ENCODE data around the gene NEK4. TPM values are rescaled to one million over a fixed set of nuclear protein-coding genes. Genes with fewer than 3 reads are reported as not detected.

NEK4 gene
- total and polyA plus RNA-seq, 2 of the 13 experiments (the other 11 are each of a cell fraction or from before 2014, with no cell fraction given), result 16.5 to 38.0 TPM

DNA sequence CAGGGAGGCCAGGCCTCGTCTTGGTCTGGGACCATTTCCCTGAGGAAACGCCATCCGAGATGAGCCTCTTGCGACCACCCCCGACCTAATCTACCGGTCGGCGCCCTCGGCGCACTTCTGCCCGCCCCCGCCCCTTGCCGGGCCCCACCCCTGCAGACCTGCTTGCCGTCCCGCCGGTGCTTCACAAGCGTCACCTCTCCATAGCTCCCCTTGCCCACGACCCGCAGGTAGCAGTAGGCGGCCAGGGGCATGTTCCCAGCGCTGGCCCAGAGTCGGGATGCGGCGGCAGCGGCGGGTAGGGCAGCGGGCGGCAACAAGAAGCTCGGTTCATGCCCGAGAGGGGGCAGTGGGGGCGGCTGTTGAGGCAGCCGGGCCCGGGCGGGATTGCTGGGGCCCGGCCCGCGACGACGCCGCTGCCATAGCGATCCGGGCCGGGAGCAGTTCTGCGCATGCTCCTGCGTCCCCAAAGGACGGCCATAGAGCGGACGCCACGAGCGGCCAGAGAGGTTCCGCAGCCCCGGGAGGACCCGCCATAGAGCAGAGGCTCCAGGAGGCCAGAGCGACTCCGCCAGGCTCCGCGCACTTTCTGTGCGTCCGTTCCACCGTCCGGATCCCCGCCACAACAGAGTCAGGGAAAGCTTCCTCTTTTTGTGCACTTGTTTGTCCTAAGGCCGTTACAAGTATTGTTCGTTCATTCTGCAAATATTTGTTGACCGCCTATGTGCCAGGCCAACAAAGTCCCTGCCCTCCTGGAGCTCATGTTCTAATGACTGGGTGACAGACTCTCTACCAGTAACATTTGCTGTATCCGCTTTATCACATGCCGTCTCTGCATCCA lies at the start of gene NEK4 (continued):
- TF ChIP-seq, protein P1, sequence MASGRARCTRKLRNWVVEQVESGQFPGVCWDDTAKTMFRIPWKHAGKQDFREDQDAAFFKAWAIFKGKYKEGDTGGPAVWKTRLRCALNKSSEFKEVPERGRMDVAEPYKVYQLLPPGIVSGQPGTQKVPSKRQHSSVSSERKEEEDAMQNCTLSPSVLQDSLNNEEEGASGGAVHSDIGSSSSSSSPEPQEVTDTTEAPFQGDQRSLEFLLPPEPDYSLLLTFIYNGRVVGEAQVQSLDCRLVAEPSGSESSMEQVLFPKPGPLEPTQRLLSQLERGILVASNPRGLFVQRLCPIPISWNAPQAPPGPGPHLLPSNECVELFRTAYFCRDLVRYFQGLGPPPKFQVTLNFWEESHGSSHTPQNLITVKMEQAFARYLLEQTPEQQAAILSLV (CRISPR knock-in tag; IDR thresholded peaks at IDR 0.05; ENCODE audit: borderline replicate concordance), result peak; percentile 61; the same call in 1 of the 2 replicates
- TF ChIP-seq HDAC1 (CRISPR knock-in tag; IDR thresholded peaks at IDR 0.05) (peak; percentile 95), ZNF138 (CRISPR knock-in tag; IDR thresholded peaks at IDR 0.05; ENCODE audit: low read depth) (no peak), ZNF383 (CRISPR knock-in tag; IDR thresholded peaks at IDR 0.05; ENCODE audit: borderline replicate concordance) (no peak), NR2F2 (IDR thresholded peaks at IDR 0.05; ENCODE audit: borderline replicate concordance, low read depth) (no peak), ZNF614 (CRISPR knock-in tag; IDR thresholded peaks at IDR 0.05; ENCODE audit: borderline replicate concordance) (0 out of 2 replicates have a peak, but pooled peaks have one; percentile 17), GATAD2A (CRISPR knock-in tag; IDR thresholded peaks at IDR 0.05) (peak; percentile 54; the same call in 1 of the 2 replicates), POLR2A (IDR thresholded peaks at IDR 0.05; ENCODE audit: insufficient read depth in 1 of 2, low read depth in 2 of 2, low read length in 2 of 2) (peak; percentile 85 to 93), ARID2 (CRISPR knock-in tag; IDR thresholded peaks at IDR 0.05; ENCODE audit: borderline replicate concordance) (no peak), SSRP1 (CRISPR knock-in tag; IDR thresholded peaks at IDR 0.05) (no peak), KDM5A (IDR thresholded peaks at IDR 0.05; ENCODE audit: borderline replicate concordance, low read length) (peak; percentile 60), ZNF782 (CRISPR knock-in tag; IDR thresholded peaks at IDR 0.05; ENCODE audit: borderline replicate concordance) (no peak), SUZ12 (IDR thresholded peaks at IDR 0.05; ENCODE audit: low read depth, low read length) (no peak)
- TF ChIP-seq, protein P2, sequence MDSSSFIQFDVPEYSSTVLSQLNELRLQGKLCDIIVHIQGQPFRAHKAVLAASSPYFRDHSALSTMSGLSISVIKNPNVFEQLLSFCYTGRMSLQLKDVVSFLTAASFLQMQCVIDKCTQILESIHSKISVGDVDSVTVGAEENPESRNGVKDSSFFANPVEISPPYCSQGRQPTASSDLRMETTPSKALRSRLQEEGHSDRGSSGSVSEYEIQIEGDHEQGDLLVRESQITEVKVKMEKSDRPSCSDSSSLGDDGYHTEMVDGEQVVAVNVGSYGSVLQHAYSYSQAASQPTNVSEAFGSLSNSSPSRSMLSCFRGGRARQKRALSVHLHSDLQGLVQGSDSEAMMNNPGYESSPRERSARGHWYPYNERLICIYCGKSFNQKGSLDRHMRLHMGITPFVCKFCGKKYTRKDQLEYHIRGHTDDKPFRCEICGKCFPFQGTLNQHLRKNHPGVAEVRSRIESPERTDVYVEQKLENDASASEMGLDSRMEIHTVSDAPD (CRISPR knock-in tag; IDR thresholded peaks at IDR 0.05), result no peak
- TF ChIP-seq, protein P3, sequence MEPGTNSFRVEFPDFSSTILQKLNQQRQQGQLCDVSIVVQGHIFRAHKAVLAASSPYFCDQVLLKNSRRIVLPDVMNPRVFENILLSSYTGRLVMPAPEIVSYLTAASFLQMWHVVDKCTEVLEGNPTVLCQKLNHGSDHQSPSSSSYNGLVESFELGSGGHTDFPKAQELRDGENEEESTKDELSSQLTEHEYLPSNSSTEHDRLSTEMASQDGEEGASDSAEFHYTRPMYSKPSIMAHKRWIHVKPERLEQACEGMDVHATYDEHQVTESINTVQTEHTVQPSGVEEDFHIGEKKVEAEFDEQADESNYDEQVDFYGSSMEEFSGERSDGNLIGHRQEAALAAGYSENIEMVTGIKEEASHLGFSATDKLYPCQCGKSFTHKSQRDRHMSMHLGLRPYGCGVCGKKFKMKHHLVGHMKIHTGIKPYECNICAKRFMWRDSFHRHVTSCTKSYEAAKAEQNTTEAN (CRISPR knock-in tag; conservative IDR thresholded peaks at IDR 0.05), result peak; percentile 72; the same call in 1 of the 2 replicates
- TF ChIP-seq, protein P4, sequence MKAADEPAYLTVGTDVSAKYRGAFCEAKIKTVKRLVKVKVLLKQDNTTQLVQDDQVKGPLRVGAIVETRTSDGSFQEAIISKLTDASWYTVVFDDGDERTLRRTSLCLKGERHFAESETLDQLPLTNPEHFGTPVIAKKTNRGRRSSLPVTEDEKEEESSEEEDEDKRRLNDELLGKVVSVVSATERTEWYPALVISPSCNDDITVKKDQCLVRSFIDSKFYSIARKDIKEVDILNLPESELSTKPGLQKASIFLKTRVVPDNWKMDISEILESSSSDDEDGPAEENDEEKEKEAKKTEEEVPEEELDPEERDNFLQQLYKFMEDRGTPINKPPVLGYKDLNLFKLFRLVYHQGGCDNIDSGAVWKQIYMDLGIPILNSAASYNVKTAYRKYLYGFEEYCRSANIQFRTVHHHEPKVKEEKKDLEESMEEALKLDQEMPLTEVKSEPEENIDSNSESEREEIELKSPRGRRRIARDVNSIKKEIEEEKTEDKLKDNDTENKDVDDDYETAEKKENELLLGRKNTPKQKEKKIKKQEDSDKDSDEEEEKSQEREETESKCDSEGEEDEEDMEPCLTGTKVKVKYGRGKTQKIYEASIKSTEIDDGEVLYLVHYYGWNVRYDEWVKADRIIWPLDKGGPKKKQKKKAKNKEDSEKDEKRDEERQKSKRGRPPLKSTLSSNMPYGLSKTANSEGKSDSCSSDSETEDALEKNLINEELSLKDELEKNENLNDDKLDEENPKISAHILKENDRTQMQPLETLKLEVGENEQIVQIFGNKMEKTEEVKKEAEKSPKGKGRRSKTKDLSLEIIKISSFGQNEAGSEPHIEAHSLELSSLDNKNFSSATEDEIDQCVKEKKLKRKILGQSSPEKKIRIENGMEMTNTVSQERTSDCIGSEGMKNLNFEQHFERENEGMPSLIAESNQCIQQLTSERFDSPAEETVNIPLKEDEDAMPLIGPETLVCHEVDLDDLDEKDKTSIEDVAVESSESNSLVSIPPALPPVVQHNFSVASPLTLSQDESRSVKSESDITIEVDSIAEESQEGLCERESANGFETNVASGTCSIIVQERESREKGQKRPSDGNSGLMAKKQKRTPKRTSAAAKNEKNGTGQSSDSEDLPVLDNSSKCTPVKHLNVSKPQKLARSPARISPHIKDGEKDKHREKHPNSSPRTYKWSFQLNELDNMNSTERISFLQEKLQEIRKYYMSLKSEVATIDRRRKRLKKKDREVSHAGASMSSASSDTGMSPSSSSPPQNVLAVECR (CRISPR knock-in tag; IDR thresholded peaks at IDR 0.05; ENCODE audit: borderline replicate concordance), result peak; percentile 92
- TF ChIP-seq, protein P5, sequence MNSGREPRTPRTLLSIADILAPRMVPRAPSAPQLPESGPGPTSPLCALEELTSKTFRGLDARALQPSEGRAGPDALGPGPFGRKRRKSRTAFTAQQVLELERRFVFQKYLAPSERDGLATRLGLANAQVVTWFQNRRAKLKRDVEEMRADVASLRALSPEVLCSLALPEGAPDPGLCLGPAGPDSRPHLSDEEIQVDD (CRISPR knock-in tag; IDR thresholded peaks at IDR 0.05; ENCODE audit: borderline replicate concordance), result no peak

Measured in HepG2 (cell line).